ENCODE results near the gene FCER2. TPM values are rescaled to one million over a fixed set of nuclear protein-coding genes. Genes with fewer than 3 reads are reported as not detected.

The FCER2 gene
- total RNA-seq, 1 donor from 2014 or later = 0.56 TPM

GRCh38 chr19:7681340-7682174, 20.4 kb downstream of the FCER2 start:
- intact Hi-C loops (cut with DNase I) = loop anchor here (5.0 kb wide), 1 partner anchor 114 kb away; no protein-coding TSS in a partner anchor
- ATAC-seq (ENCODE audit: poor library complexity) = peak; percentile 83

GRCh38 chr19:7680606-7681339, 21.2 kb downstream of the FCER2 start, which contains the start of gene TRAPPC5:
Gene TRAPPC5 (plus strand): TSS chr19:7680833. CDS start chr19:7682254, 1,421 bp downstream.
- intact Hi-C loops (cut with DNase I) = loop anchor here (5.0 kb wide), 1 partner anchor 113 kb away; no protein-coding TSS in a partner anchor
- DNase-seq (peak; percentile 94), ATAC-seq (ENCODE audit: poor library complexity) (peak; percentile 94)

More at GRCh38 chr19:7681340-7682174, 20.4 kb downstream of the FCER2 start:
- DNase-seq = peak; percentile 87

DNA sequence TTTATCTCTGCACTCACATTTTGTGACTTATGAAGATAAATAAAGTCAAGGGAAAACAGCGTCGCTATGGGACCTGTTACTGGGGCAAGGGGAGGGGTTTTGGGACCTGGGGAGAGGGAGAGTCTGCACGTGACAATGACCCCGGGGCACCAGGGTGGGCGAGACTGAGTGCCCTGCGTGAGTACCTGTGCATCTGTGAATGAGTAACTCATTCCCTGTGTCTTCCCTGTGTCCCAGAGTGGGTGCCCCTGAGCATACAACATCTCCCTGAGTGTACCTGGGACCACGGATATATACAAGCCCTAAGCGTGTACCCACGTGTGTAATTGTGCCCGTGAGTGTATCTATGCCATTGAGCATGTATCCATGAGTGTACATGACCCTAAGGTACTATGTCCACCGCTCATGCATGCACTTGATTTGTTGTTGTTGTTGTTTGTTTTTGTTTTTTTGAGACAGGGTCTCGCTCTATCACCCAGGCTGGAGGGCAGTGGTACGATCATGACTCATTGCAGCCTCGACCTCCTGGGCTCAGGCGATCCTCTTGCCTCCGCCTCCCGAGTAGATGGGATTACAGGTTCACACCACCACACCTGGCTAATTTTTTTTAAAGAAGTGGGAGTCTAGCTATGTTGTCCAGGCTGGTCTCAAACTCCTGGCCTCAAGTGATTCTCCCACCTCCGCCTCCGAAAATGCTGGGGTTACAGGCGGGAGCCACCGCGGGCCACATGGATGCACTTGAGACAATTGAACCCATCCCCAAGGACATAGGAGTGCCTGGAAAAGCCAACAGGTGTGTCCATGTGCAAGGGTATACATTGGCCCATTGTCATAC, 21.9 kb downstream of the FCER2 start:
- intact Hi-C loops (cut with DNase I) = loop anchor here (5.0 kb wide), 1 partner anchor 113 kb away; no protein-coding TSS in a partner anchor
- ATAC-seq (ENCODE audit: poor library complexity) (no peak), DNase-seq (no peak)

DNA sequence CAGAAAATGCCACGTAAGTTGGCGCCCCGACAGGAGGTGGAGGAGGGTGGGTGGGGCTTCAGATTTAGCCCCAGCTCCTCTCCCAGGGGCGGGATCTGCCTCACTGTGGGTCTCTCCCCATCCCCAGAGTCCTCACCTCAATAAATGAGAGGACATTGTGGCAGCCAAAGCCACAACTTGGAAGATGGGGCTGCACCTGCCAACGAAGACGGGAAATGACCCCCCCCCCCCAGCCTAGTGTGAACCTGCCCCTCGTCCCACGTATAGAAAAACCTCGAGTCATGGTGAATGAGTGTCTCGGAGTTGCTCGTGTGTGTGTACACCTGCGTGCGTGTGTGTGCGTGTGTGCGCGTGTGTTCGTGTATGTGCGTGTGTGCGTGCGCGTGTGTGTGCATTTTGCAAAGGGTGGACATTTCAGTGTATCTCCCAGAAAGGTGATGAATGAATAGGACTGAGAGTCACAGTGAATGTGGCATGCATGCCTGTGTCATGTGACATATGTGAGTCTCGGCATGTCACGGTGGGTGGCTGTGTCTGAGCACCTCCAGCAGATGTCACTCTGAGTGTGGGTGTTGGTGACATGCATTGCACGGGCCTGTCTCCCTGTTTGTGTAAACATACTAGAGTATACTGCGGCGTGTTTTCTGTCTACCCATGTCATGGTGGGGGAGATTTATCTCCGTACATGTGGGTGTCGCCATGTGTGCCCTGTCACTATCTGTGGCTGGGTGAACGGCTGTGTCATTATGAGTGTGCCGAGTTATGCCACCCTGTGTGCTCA, 22.8 kb downstream of the FCER2 start:
- DNase-seq = no peak
- intact Hi-C loops (cut with DNase I) = no loop called here
- no peak for ATAC-seq (ENCODE audit: poor library complexity)

GRCh38 chr19:7677669-7678311, 24.1 kb downstream of the FCER2 start:
- ATAC-seq (ENCODE audit: poor library complexity) (no peak), DNase-seq (no peak)
- intact Hi-C loops (cut with DNase I) = no loop called here

- intact Hi-C loops (cut with DNase I) = no loop called here
- ATAC-seq (ENCODE audit: poor library complexity) (no peak), DNase-seq (peak; percentile 57)
Measured at GRCh38 chr19:7676854-7677253, 25.1 kb downstream of the FCER2 start, which contains the start of gene MCEMP1. Gene MCEMP1 (plus strand): TSS chr19:7677090. CDS start chr19:7677121, 31 bp downstream.

GRCh38 chr19:7676376-7676775, 25.6 kb downstream of the FCER2 start:
- no peak for ATAC-seq (ENCODE audit: poor library complexity)
- intact Hi-C loops (cut with DNase I) = no loop called here
- no peak for DNase-seq

DNA sequence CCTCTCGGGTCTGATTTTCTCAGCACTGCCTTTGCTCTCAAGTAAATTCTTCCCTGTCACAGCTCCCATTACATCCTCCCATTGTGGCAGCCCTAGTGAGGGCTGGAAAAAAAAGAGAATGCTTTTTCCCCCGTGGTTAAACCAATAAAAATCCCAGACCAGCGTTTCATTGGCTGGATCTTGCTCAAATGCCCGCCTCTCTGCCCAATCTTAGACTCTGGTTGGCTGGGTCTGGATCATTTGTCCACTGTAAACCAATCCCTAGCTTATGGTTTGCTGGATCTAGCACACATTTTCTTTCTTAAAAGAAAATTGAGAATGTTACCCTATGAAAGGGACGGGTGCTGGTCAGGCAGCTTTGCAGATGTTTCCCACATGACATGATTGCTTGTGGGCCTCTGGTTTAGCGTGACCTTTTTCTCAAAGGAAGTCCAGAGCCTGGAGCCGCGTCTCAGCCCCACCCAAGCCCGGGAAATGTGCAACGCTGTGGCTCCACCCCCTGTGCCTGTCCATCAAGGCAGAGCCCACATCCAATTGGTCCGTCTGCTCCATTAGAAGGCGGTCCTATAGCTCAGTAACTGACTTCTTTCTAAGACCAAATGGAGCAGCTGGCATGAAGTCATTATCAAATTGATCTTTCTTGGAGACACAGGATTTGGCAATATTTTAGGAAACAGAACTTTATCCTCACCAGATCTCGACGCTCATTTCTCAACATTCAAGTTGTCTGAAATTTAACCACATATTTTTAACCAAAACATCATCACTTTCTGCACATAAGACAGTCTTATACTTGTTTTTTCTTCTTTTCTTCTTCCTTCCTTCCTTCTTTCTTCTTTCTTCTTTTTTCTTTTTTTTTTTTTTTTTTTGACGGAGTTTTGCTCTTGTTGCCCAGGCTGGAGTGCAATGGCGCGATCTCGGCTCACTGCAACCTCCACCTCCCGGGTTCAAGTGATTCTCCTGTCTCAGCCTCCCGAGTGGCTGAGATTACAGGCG, 27.6 kb downstream of the FCER2 start:
- ATAC-seq (ENCODE audit: poor library complexity) (peak; percentile 83), DNase-seq (peak; percentile 85)
- intact Hi-C loops (cut with DNase I) = no loop called here

DNA sequence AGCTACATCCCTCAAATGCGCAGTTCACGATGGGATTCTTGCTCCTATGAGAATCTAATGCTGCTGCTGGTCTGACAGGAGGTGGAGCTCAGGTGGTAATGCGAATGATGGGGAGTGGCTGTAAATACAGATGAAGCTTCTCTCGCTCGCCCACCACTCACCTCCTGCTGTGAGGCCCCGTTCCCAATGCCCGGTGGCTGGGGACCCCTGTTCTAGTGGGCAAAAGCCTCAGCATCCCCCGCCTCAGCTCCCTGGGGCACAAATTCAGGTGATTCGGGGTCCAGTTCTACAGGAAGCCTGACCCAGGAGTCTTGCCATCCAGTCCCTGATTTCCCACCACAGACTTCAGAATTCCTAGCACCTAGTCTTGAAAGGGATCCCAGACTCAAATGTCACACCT, 29.4 kb downstream of the FCER2 start:
- ATAC-seq (ENCODE audit: poor library complexity) (no peak), DNase-seq (no peak)
- intact Hi-C loops (cut with DNase I) = no loop called here

DNA sequence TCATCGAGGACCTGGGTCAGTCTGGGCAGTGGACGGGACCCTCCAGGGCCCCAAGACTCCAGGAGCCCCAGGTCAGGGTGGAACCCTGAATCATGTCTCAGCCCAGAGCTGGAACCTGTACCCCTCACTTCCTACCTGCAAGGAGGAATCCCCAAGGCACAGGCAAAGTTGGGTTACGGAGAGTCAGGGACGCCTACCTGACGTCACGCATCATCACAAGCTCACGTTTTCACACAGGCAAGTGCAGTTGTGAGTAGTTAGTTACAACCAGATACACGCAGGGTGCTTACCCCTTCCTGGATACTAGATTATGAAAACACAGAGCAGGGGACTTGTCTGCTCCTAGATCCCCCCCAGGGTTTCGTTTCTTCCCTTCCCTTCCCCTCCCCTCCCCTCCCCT, 31.1 kb downstream of the FCER2 start:
- no peak for DNase-seq
- intact Hi-C loops (cut with DNase I) = no loop called here
- ATAC-seq (ENCODE audit: poor library complexity) = no peak

GRCh38 chr19:7670150-7670783, 31.7 kb downstream of the FCER2 start:
- DNase-seq (peak; percentile 56), ATAC-seq (ENCODE audit: poor library complexity) (no peak)
- intact Hi-C loops (cut with DNase I) = no loop called here

DNA sequence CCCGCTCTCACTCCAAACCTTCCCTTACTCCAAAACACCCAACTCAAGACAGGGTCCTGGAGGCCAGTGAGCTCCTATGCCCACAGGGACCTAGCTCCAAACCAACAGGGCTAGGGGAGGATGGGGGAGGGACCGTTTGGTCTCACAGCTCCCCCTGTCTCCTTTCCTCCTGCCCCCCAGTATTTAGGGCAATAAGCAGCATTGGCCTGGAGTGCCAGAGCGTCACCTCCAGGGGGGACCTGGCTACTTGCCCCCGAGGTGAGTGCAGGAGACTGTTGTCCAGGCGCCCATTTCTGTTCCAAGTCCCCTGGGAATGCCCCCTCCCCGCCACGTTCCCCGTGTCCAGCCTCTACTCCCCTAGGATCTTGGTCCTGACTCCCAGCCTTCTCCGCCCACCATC, 32.3 kb downstream of the FCER2 start:
- ATAC-seq (ENCODE audit: poor library complexity) = no peak
- intact Hi-C loops (cut with DNase I) = no loop called here
- no peak for DNase-seq

GRCh38 chr19:7668842-7669241, 33.1 kb downstream of the FCER2 start, which contains the start of gene RETN:
Gene RETN (plus strand): TSS chr19:7669049. CDS start chr19:7669327, 278 bp downstream.
- DNase-seq (no peak), ATAC-seq (ENCODE audit: poor library complexity) (no peak)
- intact Hi-C loops (cut with DNase I) = no loop called here

GRCh38 chr19:7665076-7665475, 36.9 kb downstream of the FCER2 start:
- intact Hi-C loops (cut with DNase I) = no loop called here
- no peak for ATAC-seq (ENCODE audit: poor library complexity)

DNA sequence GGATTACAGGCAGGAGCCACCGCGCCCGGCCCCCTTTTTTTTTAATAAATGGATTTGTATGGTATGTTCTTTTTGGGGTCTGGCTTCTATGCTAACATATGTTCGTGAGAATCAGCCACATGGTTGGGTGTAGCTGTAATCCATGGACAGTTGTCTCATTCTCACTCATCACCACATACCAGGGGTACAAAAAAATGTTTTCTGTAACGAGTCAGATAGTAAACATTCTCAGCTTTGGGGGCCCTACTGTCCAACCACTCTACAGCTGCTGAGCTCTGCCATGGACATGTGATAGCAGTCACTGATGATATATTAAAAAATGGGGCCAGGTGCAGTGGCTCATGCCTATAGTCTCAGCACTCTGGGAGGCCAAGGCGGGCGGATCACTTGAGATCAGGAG, 38.2 kb downstream of the FCER2 start:
- intact Hi-C loops (cut with DNase I) = no loop called here
- DNase-seq (no peak), ATAC-seq (ENCODE audit: poor library complexity) (no peak)

More at GRCh38 chr19:7665076-7665475, 36.9 kb downstream of the FCER2 start:
- DNase-seq = no peak

DNA sequence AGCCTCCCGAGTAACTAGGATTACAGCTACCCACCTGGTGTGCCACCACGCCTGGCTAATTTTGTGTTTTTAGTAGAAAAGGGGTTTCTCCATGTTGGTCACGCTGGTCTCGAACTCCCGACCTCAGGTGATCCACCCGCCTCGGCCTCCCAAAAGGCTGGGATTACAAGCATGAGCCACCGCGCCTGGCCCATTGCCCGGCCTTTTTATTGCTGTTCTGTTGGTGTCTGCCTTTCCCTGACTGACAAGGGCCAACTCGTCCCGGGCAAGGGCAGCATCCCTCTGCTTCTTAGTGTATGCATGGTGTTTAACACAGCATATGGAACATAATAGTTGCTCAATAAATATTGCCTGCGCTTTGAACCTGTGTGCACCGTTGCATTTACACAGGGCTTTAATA, 39.3 kb downstream of the FCER2 start:
- intact Hi-C loops (cut with DNase I) = no loop called here
- DNase-seq (no peak), ATAC-seq (ENCODE audit: poor library complexity) (no peak)

Measured in Right ventricle myocardium superior (tissue), 1 donor.